C1 segment of cervical spinal cord (tissue), 14 donors: ENCODE results near the gene KL.

Experiments
- DNase-seq, 14 donors: peaks; one replicate each; lab custom pipeline; 2025; lab: John Stamatoyannopoulos, UW

Gene KL

GRCh38 chr13:33004511-33004910, 11.7 kb upstream of the KL start:
- DNase-seq: peak in 1 of 14 donors; percentile 3

GRCh38 chr13:33006134-33006533, 10.1 kb upstream of the KL start:
- DNase-seq: no peak

- DNase-seq: no peak
These were observed 9.6 kb upstream of the KL start for GRCh38 chr13:33006638-33007037.

- no peak for DNase-seq
These were observed 9.0 kb upstream of the KL start for GRCh38 chr13:33007237-33007636.

- DNase-seq: no peak
These were observed 8.3 kb upstream of the KL start for GRCh38 chr13:33007950-33008349.

- no peak for DNase-seq
These were observed 7.1 kb upstream of the KL start for GRCh38 chr13:33008946-33009722.

GRCh38 chr13:33011828-33012470, 4.3 kb upstream of the KL start:
- no peak for DNase-seq

- no peak for DNase-seq
These were observed 1.9 kb upstream of the KL start for GRCh38 chr13:33014291-33014690.

GRCh38 chr13:33015241-33015668, 968 bp upstream of the KL start:
- no peak for DNase-seq

GRCh38 chr13:33015791-33016323, 366 bp upstream of the KL start:
- no peak for DNase-seq

- peak in 1 of 14 donors; percentile 9 for DNase-seq
These were observed 1.2 kb downstream of the KL start for GRCh38 chr13:33017323-33017929.

- DNase-seq: no peak
These were observed 2.7 kb downstream of the KL start for GRCh38 chr13:33018886-33019285.

GRCh38 chr13:33022986-33023385, 6.8 kb downstream of the KL start:
- DNase-seq: no peak

- no peak for DNase-seq
These were observed 9.1 kb downstream of the KL start for GRCh38 chr13:33025220-33025744.

GRCh38 chr13:33026489-33027152, 10.4 kb downstream of the KL start:
- no peak for DNase-seq

- no peak for DNase-seq
These were observed 12.4 kb downstream of the KL start for GRCh38 chr13:33028620-33029019.

GRCh38 chr13:33031277-33031676, 15.1 kb downstream of the KL start:
- DNase-seq: no peak

GRCh38 chr13:33032037-33032625, 15.9 kb downstream of the KL start:
- no peak for DNase-seq

GRCh38 chr13:33033051-33033812, 17.0 kb downstream of the KL start:
- DNase-seq: no peak

GRCh38 chr13:33033986-33034385, 17.8 kb downstream of the KL start:
- no peak for DNase-seq
